Stimulated activated naive CD4-positive, alpha-beta T cell (primary cell): ENCODE results near the gene ZNF81.
"Not testable (repeated sequence)": the region's sequence is repeated elsewhere in the genome, so short reads cannot be mapped to it uniquely, and the experiment has no call there.

Experiments used
- DNase-seq, 6 experiments: peaks; one replicate each; lab custom pipeline; 2025; lab: John Stamatoyannopoulos, UW

The ZNF81 gene

GRCh38 chrX:47836164-47837072 is at the start of gene ZNF81:
TSS of gene ZNF81 (plus strand) at chrX:47836902. CDS start at chrX:47846268, 9,366 bp downstream.
- peak; percentile 78 to 89 (median 82) for DNase-seq

GRCh38 chrX:47796433-47796906 is 40.2 kb upstream of the ZNF81 start:
- DNase-seq = no peak

- no peak for DNase-seq
These were observed 39.6 kb upstream of the ZNF81 start for GRCh38 chrX:47797084-47797483.

GRCh38 chrX:47798861-47799260 is 37.8 kb upstream of the ZNF81 start:
- DNase-seq = no peak

GRCh38 chrX:47802589-47802988 is 34.1 kb upstream of the ZNF81 start:
- DNase-seq = no peak

GRCh38 chrX:47803103-47803502 is 33.6 kb upstream of the ZNF81 start:
- not testable (repeated sequence) for DNase-seq

GRCh38 chrX:47804315-47804714 is 32.4 kb upstream of the ZNF81 start:
- DNase-seq = no peak

- not testable (repeated sequence) for DNase-seq
These were observed 30.9 kb upstream of the ZNF81 start for GRCh38 chrX:47805844-47806243.

- DNase-seq = not testable (repeated sequence)
These were observed 30.1 kb upstream of the ZNF81 start for GRCh38 chrX:47806415-47807271.

GRCh38 chrX:47807272-47807538 is 29.5 kb upstream of the ZNF81 start:
- not testable (repeated sequence) for DNase-seq

GRCh38 chrX:47807548-47807947 is 29.2 kb upstream of the ZNF81 start:
- DNase-seq = no peak

- no peak for DNase-seq
These were observed 27.6 kb upstream of the ZNF81 start for GRCh38 chrX:47808904-47809788.

GRCh38 chrX:47814851-47815250 is 21.9 kb upstream of the ZNF81 start:
- no peak for DNase-seq

- DNase-seq = no peak
These were observed 20.5 kb upstream of the ZNF81 start for GRCh38 chrX:47815901-47816845.

- DNase-seq = no peak
These were observed 19.3 kb upstream of the ZNF81 start for GRCh38 chrX:47817421-47817820.

GRCh38 chrX:47817897-47818296 is 18.8 kb upstream of the ZNF81 start:
- no peak for DNase-seq

GRCh38 chrX:47828984-47829383 is 7.7 kb upstream of the ZNF81 start:
- DNase-seq = no peak

- DNase-seq = peak in 4 of 6 experiments; percentile 14 to 47 (median 39)
These were observed 4.9 kb upstream of the ZNF81 start for GRCh38 chrX:47831788-47832187.

GRCh38 chrX:47838361-47838760 is 1.7 kb downstream of the ZNF81 start:
- DNase-seq = no peak

- DNase-seq = no peak
These were observed 3.4 kb downstream of the ZNF81 start for GRCh38 chrX:47840111-47840510.

GRCh38 chrX:47843363-47843762 is 6.7 kb downstream of the ZNF81 start:
- no peak for DNase-seq
